Fibroblast of lung (primary cell): ENCODE data around the gene TMSB4X.

Experiments used
- EZH2 ChIP-seq: IDR thresholded peaks from 2 replicates; pipeline ENCODE4 v1.5.1; 2012; ENCODE audit warnings: low read length, control low read depth, mild to moderate bottlenecking; ENCODE audit errors: missing control alignments
- TF ChIP-seq, protein P1 (sequence below), 2 donors: IDR thresholded peaks in 1 of 2; conservative IDR thresholded peaks in 1 of 2; 1 replicate in 1 of 2; 2 replicates in 1 of 2; pipeline ENCODE4 v1.5.1; 2011 to 2012; ENCODE audit warnings: low read length in 2 of 2, control low read depth in 1 of 2, inconsistent platforms in 1 of 2, low read depth in 1 of 2, mild to moderate bottlenecking in 1 of 2

DNA sequence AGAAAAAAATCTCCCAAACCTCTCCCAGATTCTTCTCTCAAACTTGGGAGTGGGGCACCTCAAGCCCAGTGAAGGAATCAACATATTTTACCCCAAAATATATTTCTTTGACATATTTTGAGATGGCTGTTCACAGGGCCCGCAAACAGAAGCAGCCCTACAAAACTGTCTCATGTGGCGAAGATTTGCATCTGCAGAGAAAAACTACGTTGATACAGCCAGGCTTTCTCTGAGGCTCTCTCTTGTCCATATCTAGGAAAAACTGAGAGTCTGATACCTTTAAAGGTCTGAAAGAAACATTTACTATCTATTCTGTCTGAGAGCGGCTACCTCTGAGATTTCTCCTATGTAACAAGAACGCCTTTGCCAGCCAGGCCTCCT is 23.3 kb upstream of the TMSB4X start:
- TF ChIP-seq, protein P1, sequence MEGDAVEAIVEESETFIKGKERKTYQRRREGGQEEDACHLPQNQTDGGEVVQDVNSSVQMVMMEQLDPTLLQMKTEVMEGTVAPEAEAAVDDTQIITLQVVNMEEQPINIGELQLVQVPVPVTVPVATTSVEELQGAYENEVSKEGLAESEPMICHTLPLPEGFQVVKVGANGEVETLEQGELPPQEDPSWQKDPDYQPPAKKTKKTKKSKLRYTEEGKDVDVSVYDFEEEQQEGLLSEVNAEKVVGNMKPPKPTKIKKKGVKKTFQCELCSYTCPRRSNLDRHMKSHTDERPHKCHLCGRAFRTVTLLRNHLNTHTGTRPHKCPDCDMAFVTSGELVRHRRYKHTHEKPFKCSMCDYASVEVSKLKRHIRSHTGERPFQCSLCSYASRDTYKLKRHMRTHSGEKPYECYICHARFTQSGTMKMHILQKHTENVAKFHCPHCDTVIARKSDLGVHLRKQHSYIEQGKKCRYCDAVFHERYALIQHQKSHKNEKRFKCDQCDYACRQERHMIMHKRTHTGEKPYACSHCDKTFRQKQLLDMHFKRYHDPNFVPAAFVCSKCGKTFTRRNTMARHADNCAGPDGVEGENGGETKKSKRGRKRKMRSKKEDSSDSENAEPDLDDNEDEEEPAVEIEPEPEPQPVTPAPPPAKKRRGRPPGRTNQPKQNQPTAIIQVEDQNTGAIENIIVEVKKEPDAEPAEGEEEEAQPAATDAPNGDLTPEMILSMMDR (conservative IDR thresholded peaks at IDR 0.05 in 1 of 2, IDR thresholded peaks at IDR 0.05 in 1 of 2; ENCODE audit: low read depth in 1 of 2, low read length in 2 of 2) = no peak
- TF ChIP-seq EZH2 = no peak
